GM23338 (cell line): ENCODE results near the gene NGEF. TPM values are rescaled to one million over a fixed set of nuclear protein-coding genes. Genes with fewer than 3 reads are reported as not detected.
A peak's percentile ranks its signal among the peaks of the same experiment; 100 is the strongest.

Experiments
- ATAC-seq: fragments of 200-7000 bp; cut with Tn5 transposase; 3 replicates; pipeline ENCODE4 v1.9.1; 2020
- DNase-seq: peaks from one replicate; pipeline ENCODE4 v3.0.0-alpha.2; 2015; ENCODE audit warnings: low spot score
- H2AFZ ChIP-seq: fragments of 200-600 bp; sonication (generic); 2 replicates; pipeline ENCODE4 v1.8.0; 2016; ENCODE audit warnings: antibody characterized with exemption, mild to moderate bottlenecking, moderate library complexity
- H3F3A ChIP-seq: fragments of 200-600 bp; sonication (generic); replicated peaks from 2 replicates; pipeline ENCODE4 v1.8.0; 2017; ENCODE audit warnings: antibody characterized with exemption, mixed run types, low read depth
- H3K27ac ChIP-seq: fragments of 200-600 bp; sonication (generic); 2 replicates; pipeline ENCODE4 v1.6.1; 2016; ENCODE audit warnings: low read depth
- H3K27me3 ChIP-seq: fragments of 200-600 bp; sonication (generic); 2 replicates; pipeline ENCODE4 v1.8.0; 2016; ENCODE audit warnings: mild to moderate bottlenecking, mixed run types, moderate library complexity; ENCODE audit not compliant: insufficient read depth
- H3K36me3 ChIP-seq: fragments of 200-600 bp; sonication (generic); 2 replicates; pipeline ENCODE4 v1.8.0; 2016; ENCODE audit warnings: mild to moderate bottlenecking; ENCODE audit not compliant: insufficient read depth
- H3K4me1 ChIP-seq: fragments of 200-600 bp; sonication (generic); 2 replicates; pipeline ENCODE4 v1.8.0; 2016; ENCODE audit warnings: mild to moderate bottlenecking, moderate library complexity; ENCODE audit not compliant: insufficient read depth
- H3K4me2 ChIP-seq: fragments of 200-600 bp; sonication (generic); 2 replicates; pipeline ENCODE4 v1.7.1; 2017; ENCODE audit warnings: mixed run types
- H3K4me3 ChIP-seq: fragments of 200-600 bp; sonication (generic); 2 replicates; pipeline ENCODE4 v1.6.1; 2016; ENCODE audit warnings: mixed run types
- H3K79me2 ChIP-seq: fragments of 200-600 bp; sonication (generic); replicated peaks from 2 replicates; pipeline ENCODE4 v1.8.0; 2017; ENCODE audit warnings: mild to moderate bottlenecking; ENCODE audit not compliant: insufficient read depth
- H3K9me2 ChIP-seq: fragments of 200-600 bp; sonication (generic); 2 replicates; pipeline ENCODE4 v1.8.0; 2017; ENCODE audit not compliant: insufficient read depth
- H4K20me1 ChIP-seq: fragments of 200-600 bp; sonication (generic); replicated peaks from 2 replicates; pipeline ENCODE4 v1.8.0; 2017; ENCODE audit warnings: mild to moderate bottlenecking; ENCODE audit not compliant: insufficient read depth
- H3K27ac Mint-ChIP-seq: 2 replicates; pipeline ENCODE4 v1.8.0; 2020; ENCODE audit warnings: inconsistent platforms, mild to moderate bottlenecking, moderate library complexity, mixed read lengths
- H3K27me3 Mint-ChIP-seq: 3 replicates; pipeline ENCODE4 v1.8.0; 2022; ENCODE audit warnings: low read depth, mild to moderate bottlenecking, moderate library complexity, mixed read lengths, inconsistent platforms; ENCODE audit not compliant: insufficient read depth, poor library complexity
- H3K36me3 Mint-ChIP-seq: 3 replicates; pipeline ENCODE4 v1.8.0; 2021; ENCODE audit warnings: low read depth, mild to moderate bottlenecking, inconsistent platforms, moderate library complexity, mixed read lengths
- H3K4me1 Mint-ChIP-seq: 3 replicates; pipeline ENCODE4 v1.8.0; 2020; ENCODE audit warnings: mild to moderate bottlenecking, inconsistent platforms, mixed read lengths
- H3K4me3 Mint-ChIP-seq: 3 replicates; pipeline ENCODE4 v1.8.0; 2021; ENCODE audit warnings: moderate library complexity, mild to moderate bottlenecking, inconsistent platforms, mixed read lengths
- H3K9me3 Mint-ChIP-seq: 3 replicates; pipeline ENCODE4 v1.8.0; 2020; ENCODE audit warnings: moderate library complexity, mild to moderate bottlenecking, inconsistent platforms, mixed read lengths
- CREB1 ChIP-seq: fragments of 250-450 bp; sonication (Bioruptor Pico); IDR thresholded peaks from 2 replicates; pipeline ENCODE4 v1.5.0; 2020; ENCODE audit warnings: low read depth, mild to moderate bottlenecking, moderate library complexity
- CTCF ChIP-seq, 2 experiments: fragments of 200-600 bp in 1 of 2; sonication (generic) in 1 of 2; conservative IDR thresholded peaks; 2 replicates each; pipeline versions ENCODE4 v1.5.1 to v1.6.1; 2016 to 2017; ENCODE audit warnings: antibody characterized with exemption in 2 of 2, low read depth in 2 of 2, mild to moderate bottlenecking in 2 of 2, moderate library complexity in 1 of 2
- EZH2phosphoT487 ChIP-seq: fragments of 200-600 bp; sonication (generic); IDR thresholded peaks from one replicate; pipeline ENCODE4 v1.8.1; 2018; ENCODE audit warnings: antibody characterized with exemption; ENCODE audit not compliant: unreplicated experiment
- JUNB ChIP-seq: IDR thresholded peaks from one replicate; pipeline ENCODE4 v1.6.1; 2016; ENCODE audit warnings: antibody characterized with exemption; ENCODE audit not compliant: unreplicated experiment
- NANOG ChIP-seq: IDR thresholded peaks from 2 replicates; pipeline ENCODE4 v1.6.1; 2016; ENCODE audit warnings: antibody characterized with exemption, borderline replicate concordance
- POLR2AphosphoS5 ChIP-seq: IDR thresholded peaks from 2 replicates; pipeline ENCODE4 v1.6.1; 2016; ENCODE audit warnings: antibody characterized with exemption, low read depth
- STAT1 ChIP-seq: IDR thresholded peaks from one replicate; pipeline ENCODE4 v1.6.1; 2016; ENCODE audit warnings: antibody characterized with exemption; ENCODE audit not compliant: unreplicated experiment
- ZNF114 ChIP-seq: fragments of 250-450 bp; sonication (Bioruptor Pico); IDR thresholded peaks from 2 replicates; pipeline ENCODE4 v1.5.0; 2020; ENCODE audit warnings: mild to moderate bottlenecking, moderate library complexity
- ZNF331 ChIP-seq: fragments of 250-450 bp; sonication (Bioruptor Pico); IDR thresholded peaks from 2 replicates; pipeline ENCODE4 v1.5.0; 2020; ENCODE audit warnings: low read depth, mild to moderate bottlenecking, moderate library complexity
- polyA plus RNA-seq: library from polyadenylated mRNA; unstranded; fragments of >200 nt; fragmentation: Nextera tagmentation; extraction: Ambion mirVana; gene quantifications from 2 replicates; pipeline ENCODE4 v1.2.1, GENCODE V29; 2016
- total RNA-seq: library from RNA; depleted of rRNA; stranded (reverse); fragments of >200 nt; shearing (Covaris generic); gene quantifications from 2 replicates; pipeline ENCODE4 v1.2.3, GENCODE V29; 2014
- TF ChIP-seq, protein P1 (sequence below): IDR thresholded peaks from one replicate; pipeline ENCODE4 v1.6.1; 2018; ENCODE audit warnings: antibody characterized with exemption; ENCODE audit not compliant: unreplicated experiment
- TF ChIP-seq, protein P2 (sequence below): fragments of 250-450 bp; sonication (Bioruptor Pico); IDR thresholded peaks from 2 replicates; pipeline ENCODE4 v1.5.0; 2020; ENCODE audit warnings: mild to moderate bottlenecking, moderate library complexity
- TF ChIP-seq, protein P3 (sequence below): IDR thresholded peaks from 2 replicates; pipeline ENCODE4 v1.6.1; 2016; ENCODE audit warnings: antibody characterized with exemption

Gene NGEF
- total and polyA plus RNA-seq, 2 experiments from 2014 or later, result 1.8 to 5.4 TPM

DNA sequence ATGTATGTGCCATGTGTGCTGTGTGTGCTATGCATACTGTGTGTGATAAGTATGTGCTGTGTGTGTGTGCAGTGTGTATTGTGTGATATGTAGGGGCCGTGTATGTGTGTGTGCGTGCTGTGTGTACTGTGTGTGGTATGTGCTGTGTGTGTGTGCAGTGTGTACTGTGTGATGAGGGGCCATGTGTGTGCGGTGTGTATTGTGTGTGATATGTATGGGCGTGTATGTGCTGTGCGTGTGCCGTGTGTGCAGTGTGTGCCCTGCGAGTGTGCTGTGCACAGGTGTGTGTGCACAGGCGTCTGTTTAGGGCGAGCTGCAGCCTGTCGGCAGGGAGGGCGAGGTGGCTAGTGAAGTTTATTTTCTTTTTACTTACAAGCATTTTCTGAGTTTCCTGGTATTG, 126.9 kb downstream of the NGEF start:
- Histone ChIP-seq H3K27me3 (no peaks in the 10 kb centered on the region), H3K36me3 (no peaks in the 10 kb centered on the region), H3F3A (no peaks in the 10 kb centered on the region; the same call in 1 of the 2 replicates), H3K4me2 (no peak overlapping the region), H3K27ac (no peak overlapping the region), H3K4me1 (peaks cover 6% of the 10 kb centered on the region; the same call in 1 of the 2 replicates), H2AFZ (no peak overlapping the region), H3K9me2 (no peaks in the 10 kb centered on the region), H3K4me3 (no peak overlapping the region), H4K20me1 (no peaks in the 10 kb centered on the region), H3K79me2 (no peaks in the 10 kb centered on the region)
- ATAC-seq (no peak), DNase-seq (no peak)
- Mint-ChIP-seq H3K4me3 (no peak overlapping the region), H3K4me1 (peaks cover 26% of the 10 kb centered on the region), H3K27me3 (peaks cover 10% of the 10 kb centered on the region), H3K9me3 (no peaks in the 10 kb centered on the region; the same call in 2 of the 3 replicates), H3K36me3 (no peaks in the 10 kb centered on the region), H3K27ac (peak overlapping the region; percentile 17)
- TF ChIP-seq, protein P1, sequence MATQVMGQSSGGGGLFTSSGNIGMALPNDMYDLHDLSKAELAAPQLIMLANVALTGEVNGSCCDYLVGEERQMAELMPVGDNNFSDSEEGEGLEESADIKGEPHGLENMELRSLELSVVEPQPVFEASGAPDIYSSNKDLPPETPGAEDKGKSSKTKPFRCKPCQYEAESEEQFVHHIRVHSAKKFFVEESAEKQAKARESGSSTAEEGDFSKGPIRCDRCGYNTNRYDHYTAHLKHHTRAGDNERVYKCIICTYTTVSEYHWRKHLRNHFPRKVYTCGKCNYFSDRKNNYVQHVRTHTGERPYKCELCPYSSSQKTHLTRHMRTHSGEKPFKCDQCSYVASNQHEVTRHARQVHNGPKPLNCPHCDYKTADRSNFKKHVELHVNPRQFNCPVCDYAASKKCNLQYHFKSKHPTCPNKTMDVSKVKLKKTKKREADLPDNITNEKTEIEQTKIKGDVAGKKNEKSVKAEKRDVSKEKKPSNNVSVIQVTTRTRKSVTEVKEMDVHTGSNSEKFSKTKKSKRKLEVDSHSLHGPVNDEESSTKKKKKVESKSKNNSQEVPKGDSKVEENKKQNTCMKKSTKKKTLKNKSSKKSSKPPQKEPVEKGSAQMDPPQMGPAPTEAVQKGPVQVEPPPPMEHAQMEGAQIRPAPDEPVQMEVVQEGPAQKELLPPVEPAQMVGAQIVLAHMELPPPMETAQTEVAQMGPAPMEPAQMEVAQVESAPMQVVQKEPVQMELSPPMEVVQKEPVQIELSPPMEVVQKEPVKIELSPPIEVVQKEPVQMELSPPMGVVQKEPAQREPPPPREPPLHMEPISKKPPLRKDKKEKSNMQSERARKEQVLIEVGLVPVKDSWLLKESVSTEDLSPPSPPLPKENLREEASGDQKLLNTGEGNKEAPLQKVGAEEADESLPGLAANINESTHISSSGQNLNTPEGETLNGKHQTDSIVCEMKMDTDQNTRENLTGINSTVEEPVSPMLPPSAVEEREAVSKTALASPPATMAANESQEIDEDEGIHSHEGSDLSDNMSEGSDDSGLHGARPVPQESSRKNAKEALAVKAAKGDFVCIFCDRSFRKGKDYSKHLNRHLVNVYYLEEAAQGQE, result no peak
- TF ChIP-seq POLR2AphosphoS5, result no peak
- TF ChIP-seq, protein P2, sequence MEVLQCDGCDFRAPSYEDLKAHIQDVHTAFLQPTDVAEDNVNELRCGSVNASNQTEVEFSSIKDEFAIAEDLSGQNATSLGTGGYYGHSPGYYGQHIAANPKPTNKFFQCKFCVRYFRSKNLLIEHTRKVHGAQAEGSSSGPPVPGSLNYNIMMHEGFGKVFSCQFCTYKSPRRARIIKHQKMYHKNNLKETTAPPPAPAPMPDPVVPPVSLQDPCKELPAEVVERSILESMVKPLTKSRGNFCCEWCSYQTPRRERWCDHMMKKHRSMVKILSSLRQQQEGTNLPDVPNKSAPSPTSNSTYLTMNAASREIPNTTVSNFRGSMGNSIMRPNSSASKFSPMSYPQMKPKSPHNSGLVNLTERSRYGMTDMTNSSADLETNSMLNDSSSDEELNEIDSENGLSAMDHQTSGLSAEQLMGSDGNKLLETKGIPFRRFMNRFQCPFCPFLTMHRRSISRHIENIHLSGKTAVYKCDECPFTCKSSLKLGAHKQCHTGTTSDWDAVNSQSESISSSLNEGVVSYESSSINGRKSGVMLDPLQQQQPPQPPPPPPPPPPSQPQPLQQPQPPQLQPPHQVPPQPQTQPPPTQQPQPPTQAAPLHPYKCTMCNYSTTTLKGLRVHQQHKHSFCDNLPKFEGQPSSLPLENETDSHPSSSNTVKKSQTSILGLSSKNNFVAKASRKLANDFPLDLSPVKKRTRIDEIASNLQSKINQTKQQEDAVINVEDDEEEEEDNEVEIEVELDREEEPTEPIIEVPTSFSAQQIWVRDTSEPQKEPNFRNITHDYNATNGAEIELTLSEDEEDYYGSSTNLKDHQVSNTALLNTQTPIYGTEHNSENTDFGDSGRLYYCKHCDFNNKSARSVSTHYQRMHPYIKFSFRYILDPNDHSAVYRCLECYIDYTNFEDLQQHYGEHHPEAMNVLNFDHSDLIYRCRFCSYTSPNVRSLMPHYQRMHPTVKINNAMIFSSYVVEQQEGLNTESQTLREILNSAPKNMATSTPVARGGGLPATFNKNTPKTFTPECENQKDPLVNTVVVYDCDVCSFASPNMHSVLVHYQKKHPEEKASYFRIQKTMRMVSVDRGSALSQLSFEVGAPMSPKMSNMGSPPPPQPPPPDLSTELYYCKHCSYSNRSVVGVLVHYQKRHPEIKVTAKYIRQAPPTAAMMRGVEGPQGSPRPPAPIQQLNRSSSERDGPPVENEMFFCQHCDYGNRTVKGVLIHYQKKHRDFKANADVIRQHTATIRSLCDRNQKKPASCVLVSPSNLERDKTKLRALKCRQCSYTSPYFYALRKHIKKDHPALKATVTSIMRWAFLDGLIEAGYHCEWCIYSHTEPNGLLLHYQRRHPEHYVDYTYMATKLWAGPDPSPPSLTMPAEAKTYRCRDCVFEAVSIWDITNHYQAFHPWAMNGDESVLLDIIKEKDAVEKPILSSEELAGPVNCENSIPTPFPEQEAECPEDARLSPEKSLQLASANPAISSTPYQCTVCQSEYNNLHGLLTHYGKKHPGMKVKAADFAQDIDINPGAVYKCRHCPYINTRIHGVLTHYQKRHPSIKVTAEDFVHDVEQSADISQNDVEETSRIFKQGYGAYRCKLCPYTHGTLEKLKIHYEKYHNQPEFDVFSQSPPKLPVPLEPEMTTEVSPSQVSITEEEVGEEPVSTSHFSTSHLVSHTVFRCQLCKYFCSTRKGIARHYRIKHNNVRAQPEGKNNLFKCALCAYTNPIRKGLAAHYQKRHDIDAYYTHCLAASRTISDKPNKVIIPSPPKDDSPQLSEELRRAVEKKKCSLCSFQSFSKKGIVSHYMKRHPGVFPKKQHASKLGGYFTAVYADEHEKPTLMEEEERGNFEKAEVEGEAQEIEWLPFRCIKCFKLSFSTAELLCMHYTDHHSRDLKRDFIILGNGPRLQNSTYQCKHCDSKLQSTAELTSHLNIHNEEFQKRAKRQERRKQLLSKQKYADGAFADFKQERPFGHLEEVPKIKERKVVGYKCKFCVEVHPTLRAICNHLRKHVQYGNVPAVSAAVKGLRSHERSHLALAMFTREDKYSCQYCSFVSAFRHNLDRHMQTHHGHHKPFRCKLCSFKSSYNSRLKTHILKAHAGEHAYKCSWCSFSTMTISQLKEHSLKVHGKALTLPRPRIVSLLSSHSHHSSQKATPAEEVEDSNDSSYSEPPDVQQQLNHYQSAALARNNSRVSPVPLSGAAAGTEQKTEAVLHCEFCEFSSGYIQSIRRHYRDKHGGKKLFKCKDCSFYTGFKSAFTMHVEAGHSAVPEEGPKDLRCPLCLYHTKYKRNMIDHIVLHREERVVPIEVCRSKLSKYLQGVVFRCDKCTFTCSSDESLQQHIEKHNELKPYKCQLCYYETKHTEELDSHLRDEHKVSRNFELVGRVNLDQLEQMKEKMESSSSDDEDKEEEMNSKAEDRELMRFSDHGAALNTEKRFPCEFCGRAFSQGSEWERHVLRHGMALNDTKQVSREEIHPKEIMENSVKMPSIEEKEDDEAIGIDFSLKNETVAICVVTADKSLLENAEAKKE (CRISPR knock-in tag), result no peak
- TF ChIP-seq JUNB, result no peak
- no peak for TF ChIP-seq NANOG
- no peak for TF ChIP-seq STAT1
- TF ChIP-seq, protein P3, sequence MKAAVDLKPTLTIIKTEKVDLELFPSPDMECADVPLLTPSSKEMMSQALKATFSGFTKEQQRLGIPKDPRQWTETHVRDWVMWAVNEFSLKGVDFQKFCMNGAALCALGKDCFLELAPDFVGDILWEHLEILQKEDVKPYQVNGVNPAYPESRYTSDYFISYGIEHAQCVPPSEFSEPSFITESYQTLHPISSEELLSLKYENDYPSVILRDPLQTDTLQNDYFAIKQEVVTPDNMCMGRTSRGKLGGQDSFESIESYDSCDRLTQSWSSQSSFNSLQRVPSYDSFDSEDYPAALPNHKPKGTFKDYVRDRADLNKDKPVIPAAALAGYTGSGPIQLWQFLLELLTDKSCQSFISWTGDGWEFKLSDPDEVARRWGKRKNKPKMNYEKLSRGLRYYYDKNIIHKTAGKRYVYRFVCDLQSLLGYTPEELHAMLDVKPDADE, result no peak
- TF ChIP-seq ZNF114, result no peak
- TF ChIP-seq ZNF331 (CRISPR knock-in tag), result no peak
- no peak for TF ChIP-seq EZH2phosphoT487
- TF ChIP-seq CREB1 (CRISPR knock-in tag), result no peak
- TF ChIP-seq CTCF (conservative IDR thresholded peaks at IDR 0.05; ENCODE audit: low read depth in 2 of 2), result no peak
